HCT116 (cell line): ENCODE data around the gene TANC1.

Experiments
- EGR1 ChIP-seq: IDR thresholded peaks from 2 replicates; pipeline ENCODE4 v1.6.1; 2012; ENCODE audit warnings: low read depth
- EZH2 ChIP-seq: fragments of 200-600 bp; sonication (generic); IDR thresholded peaks from 2 replicates; pipeline ENCODE4 v1.6.1; 2017; ENCODE audit warnings: antibody characterized with exemption, mixed run types
- POLR2A ChIP-seq: IDR thresholded peaks from 2 replicates; pipeline ENCODE4 v1.7.0; 2011; ENCODE audit warnings: borderline replicate concordance; ENCODE audit not compliant: insufficient read depth, insufficient read length; ENCODE audit errors: extremely low read depth
- POLR2AphosphoS5 ChIP-seq: IDR thresholded peaks from 2 replicates; pipeline ENCODE4 v1.6.1; 2011; ENCODE audit warnings: mild to moderate bottlenecking, low read depth, low read length, moderate library complexity
- SP1 ChIP-seq: IDR thresholded peaks from 2 replicates; pipeline ENCODE4 v1.6.1; 2012; ENCODE audit warnings: low read depth
- YY1 ChIP-seq: IDR thresholded peaks from 2 replicates; pipeline ENCODE4 v1.6.1; 2011; ENCODE audit warnings: low read length, low read depth, moderate library complexity, mild to moderate bottlenecking; ENCODE audit not compliant: insufficient replicate concordance; ENCODE audit errors: extremely low read depth
- ZFX ChIP-seq: fragments of 450-650 bp; IDR thresholded peaks from 2 replicates; pipeline ENCODE4 v1.6.1; 2017
- TF ChIP-seq, protein P1 (sequence below), 3 experiments: fragments of 200-600 bp in 1 of 3; sonication (generic) in 1 of 3; IDR thresholded peaks in 2 of 3; conservative IDR thresholded peaks in 1 of 3; 2 replicates each; pipeline ENCODE4 v1.5.1; 2012 to 2017; ENCODE audit warnings: low read depth in 2 of 3, low read length in 2 of 3, antibody characterized with exemption in 1 of 3, borderline replicate concordance in 1 of 3, control low read depth in 1 of 3, mild to moderate bottlenecking in 1 of 3, mixed read lengths in 1 of 3, mixed run types in 1 of 3, moderate library complexity in 1 of 3; ENCODE audit not compliant: insufficient read depth in 1 of 3
- TF ChIP-seq, protein P2 (sequence below): IDR thresholded peaks from 2 replicates; pipeline ENCODE4 v1.6.1; 2012

DNA sequence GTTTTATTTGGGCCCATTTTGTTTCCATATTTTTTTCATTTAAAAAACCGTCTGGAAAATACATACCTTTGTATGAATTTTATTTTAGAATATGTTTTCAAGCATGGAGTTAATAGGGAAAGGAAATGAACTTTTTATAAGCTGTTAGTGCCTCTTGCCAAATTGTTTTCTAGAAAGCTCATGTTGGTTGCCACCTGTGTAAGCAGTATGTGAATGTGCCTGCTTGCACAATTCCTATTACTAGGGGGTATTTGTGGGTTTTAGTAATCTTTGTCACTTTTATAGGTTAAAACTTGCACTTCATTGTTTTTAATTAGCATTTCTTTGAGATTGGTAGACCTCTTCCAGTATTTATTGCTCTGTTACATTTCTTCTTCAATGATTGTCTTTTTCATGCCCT lies 107.3 kb downstream of the TANC1 start:
- TF ChIP-seq POLR2A = no peak
- TF ChIP-seq, protein P1, sequence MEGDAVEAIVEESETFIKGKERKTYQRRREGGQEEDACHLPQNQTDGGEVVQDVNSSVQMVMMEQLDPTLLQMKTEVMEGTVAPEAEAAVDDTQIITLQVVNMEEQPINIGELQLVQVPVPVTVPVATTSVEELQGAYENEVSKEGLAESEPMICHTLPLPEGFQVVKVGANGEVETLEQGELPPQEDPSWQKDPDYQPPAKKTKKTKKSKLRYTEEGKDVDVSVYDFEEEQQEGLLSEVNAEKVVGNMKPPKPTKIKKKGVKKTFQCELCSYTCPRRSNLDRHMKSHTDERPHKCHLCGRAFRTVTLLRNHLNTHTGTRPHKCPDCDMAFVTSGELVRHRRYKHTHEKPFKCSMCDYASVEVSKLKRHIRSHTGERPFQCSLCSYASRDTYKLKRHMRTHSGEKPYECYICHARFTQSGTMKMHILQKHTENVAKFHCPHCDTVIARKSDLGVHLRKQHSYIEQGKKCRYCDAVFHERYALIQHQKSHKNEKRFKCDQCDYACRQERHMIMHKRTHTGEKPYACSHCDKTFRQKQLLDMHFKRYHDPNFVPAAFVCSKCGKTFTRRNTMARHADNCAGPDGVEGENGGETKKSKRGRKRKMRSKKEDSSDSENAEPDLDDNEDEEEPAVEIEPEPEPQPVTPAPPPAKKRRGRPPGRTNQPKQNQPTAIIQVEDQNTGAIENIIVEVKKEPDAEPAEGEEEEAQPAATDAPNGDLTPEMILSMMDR (IDR thresholded peaks at IDR 0.05 in 2 of 3, conservative IDR thresholded peaks at IDR 0.05 in 1 of 3; ENCODE audit: borderline replicate concordance in 1 of 3, insufficient read depth in 1 of 3, low read depth in 2 of 3, low read length in 2 of 3) = no peak
- no peak for TF ChIP-seq EZH2
- no peak for TF ChIP-seq YY1
- no peak for TF ChIP-seq EGR1
- no peak for TF ChIP-seq SP1
- TF ChIP-seq, protein P2, sequence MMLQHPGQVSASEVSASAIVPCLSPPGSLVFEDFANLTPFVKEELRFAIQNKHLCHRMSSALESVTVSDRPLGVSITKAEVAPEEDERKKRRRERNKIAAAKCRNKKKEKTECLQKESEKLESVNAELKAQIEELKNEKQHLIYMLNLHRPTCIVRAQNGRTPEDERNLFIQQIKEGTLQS = no peak
- no peak for TF ChIP-seq ZFX
- TF ChIP-seq POLR2AphosphoS5 = no peak
